ENCODE data around the gene DDX31. TPM values are rescaled to one million over a fixed set of nuclear protein-coding genes. Genes with fewer than 3 reads are reported as not detected.

The DDX31 gene
- total RNA-seq, 1 donor from 2014 or later: 15.8 TPM

- peaks cover 9% of the 10 kb centered on the region for H3K4me1 Mint-ChIP-seq (ENCODE audit: unreplicated experiment)
- H3K9me3 Mint-ChIP-seq (ENCODE audit: unreplicated experiment): no peaks in the 10 kb centered on the region
These were observed 124.2 kb downstream of the DDX31 start for GRCh38 chr9:132545578-132545977.

DNA sequence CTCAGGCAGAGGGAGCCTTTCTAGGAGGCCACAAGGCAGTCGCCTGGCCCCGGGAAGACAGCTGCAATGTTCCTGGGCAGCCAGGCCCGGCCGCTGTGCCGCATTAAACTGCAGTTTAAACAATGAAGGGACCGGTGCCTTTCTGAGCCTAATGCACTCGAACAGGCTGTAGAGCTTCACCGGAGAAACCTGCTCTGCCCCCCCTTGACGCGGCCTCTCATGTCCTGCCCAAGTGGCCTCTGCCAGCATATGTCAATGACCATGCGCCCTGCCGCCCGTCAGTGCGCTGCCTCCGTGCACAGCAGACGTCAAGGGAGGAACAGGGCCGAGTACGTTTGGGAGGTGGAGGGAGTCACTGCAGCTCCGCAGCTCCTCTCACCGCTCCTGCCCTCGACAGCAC is 125.8 kb downstream of the DDX31 start:
- no peak overlapping the region for H3K27ac Mint-ChIP-seq (ENCODE audit: unreplicated experiment)
- H3K36me3 Mint-ChIP-seq (ENCODE audit: low read depth, unreplicated experiment): no peaks in the 10 kb centered on the region
- no peaks in the 10 kb centered on the region for H3K9me3 Mint-ChIP-seq (ENCODE audit: unreplicated experiment)
- TF ChIP-seq, protein P1, sequence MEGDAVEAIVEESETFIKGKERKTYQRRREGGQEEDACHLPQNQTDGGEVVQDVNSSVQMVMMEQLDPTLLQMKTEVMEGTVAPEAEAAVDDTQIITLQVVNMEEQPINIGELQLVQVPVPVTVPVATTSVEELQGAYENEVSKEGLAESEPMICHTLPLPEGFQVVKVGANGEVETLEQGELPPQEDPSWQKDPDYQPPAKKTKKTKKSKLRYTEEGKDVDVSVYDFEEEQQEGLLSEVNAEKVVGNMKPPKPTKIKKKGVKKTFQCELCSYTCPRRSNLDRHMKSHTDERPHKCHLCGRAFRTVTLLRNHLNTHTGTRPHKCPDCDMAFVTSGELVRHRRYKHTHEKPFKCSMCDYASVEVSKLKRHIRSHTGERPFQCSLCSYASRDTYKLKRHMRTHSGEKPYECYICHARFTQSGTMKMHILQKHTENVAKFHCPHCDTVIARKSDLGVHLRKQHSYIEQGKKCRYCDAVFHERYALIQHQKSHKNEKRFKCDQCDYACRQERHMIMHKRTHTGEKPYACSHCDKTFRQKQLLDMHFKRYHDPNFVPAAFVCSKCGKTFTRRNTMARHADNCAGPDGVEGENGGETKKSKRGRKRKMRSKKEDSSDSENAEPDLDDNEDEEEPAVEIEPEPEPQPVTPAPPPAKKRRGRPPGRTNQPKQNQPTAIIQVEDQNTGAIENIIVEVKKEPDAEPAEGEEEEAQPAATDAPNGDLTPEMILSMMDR (IDR thresholded peaks at IDR 0.05; ENCODE audit: unreplicated experiment): no peak
- peaks cover 9% of the 10 kb centered on the region for H3K4me1 Mint-ChIP-seq (ENCODE audit: unreplicated experiment)
- no peak for DNase-seq (ENCODE audit: low spot score)
- H3K27me3 Mint-ChIP-seq (ENCODE audit: unreplicated experiment): peaks cover 4% of the 10 kb centered on the region
- no peak overlapping the region for H3K4me3 Mint-ChIP-seq (ENCODE audit: unreplicated experiment)

More at GRCh38 chr9:132545578-132545977, 124.2 kb downstream of the DDX31 start:
- no peak for DNase-seq (ENCODE audit: low spot score)
- H3K4me3 Mint-ChIP-seq (ENCODE audit: unreplicated experiment): no peak overlapping the region
- TF ChIP-seq, protein P1 (IDR thresholded peaks at IDR 0.05; ENCODE audit: unreplicated experiment): no peak
- H3K27me3 Mint-ChIP-seq (ENCODE audit: unreplicated experiment): peaks cover 4% of the 10 kb centered on the region
- no peak overlapping the region for H3K27ac Mint-ChIP-seq (ENCODE audit: unreplicated experiment)
- H3K36me3 Mint-ChIP-seq (ENCODE audit: low read depth, unreplicated experiment): no peaks in the 10 kb centered on the region

- no peaks in the 10 kb centered on the region for H3K36me3 Mint-ChIP-seq (ENCODE audit: low read depth, unreplicated experiment)
- H3K27me3 Mint-ChIP-seq (ENCODE audit: unreplicated experiment): peaks cover 4% of the 10 kb centered on the region
- no peak for DNase-seq (ENCODE audit: low spot score)
- H3K9me3 Mint-ChIP-seq (ENCODE audit: unreplicated experiment): no peaks in the 10 kb centered on the region
- no peak overlapping the region for H3K27ac Mint-ChIP-seq (ENCODE audit: unreplicated experiment)
- TF ChIP-seq, protein P1 (IDR thresholded peaks at IDR 0.05; ENCODE audit: unreplicated experiment): no peak
- H3K4me3 Mint-ChIP-seq (ENCODE audit: unreplicated experiment): no peak overlapping the region
- H3K4me1 Mint-ChIP-seq (ENCODE audit: unreplicated experiment): peaks cover 9% of the 10 kb centered on the region
These were observed 126.5 kb downstream of the DDX31 start for GRCh38 chr9:132543251-132543650.

Other genes with a start within 250 kb of the DDX31 start
- gene BARHL1, start 87.4 kb downstream of the DDX31 start, total RNA-seq (ENCODE audit: unreplicated experiment): 2.4 TPM
- gene GTF3C4, start 481 bp upstream of the DDX31 start, total RNA-seq (ENCODE audit: unreplicated experiment): 27.6 TPM
- 2.0 TPM for gene AK8, start 208.3 kb upstream of the DDX31 start, total RNA-seq (ENCODE audit: unreplicated experiment)
- gene SPACA9, start 208.9 kb upstream of the DDX31 start, total RNA-seq (ENCODE audit: unreplicated experiment): 2.7 TPM

All from endothelial cell (in vitro differentiated cells).